22Rv1 (cell line): Measurements from ENCODE around the gene ZNF263.

Source experiments
- ZFX ChIP-seq: fragments of 450-650 bp; IDR thresholded peaks from 2 replicates; pipeline ENCODE4 v1.6.1; 2017; ENCODE audit warnings: antibody characterized with exemption, borderline replicate concordance
- TF ChIP-seq, protein P1 (sequence below): fragments of 450-650 bp; IDR thresholded peaks from 2 replicates; pipeline ENCODE4 v1.5.1; 2017; ENCODE audit warnings: mild to moderate bottlenecking

DNA sequence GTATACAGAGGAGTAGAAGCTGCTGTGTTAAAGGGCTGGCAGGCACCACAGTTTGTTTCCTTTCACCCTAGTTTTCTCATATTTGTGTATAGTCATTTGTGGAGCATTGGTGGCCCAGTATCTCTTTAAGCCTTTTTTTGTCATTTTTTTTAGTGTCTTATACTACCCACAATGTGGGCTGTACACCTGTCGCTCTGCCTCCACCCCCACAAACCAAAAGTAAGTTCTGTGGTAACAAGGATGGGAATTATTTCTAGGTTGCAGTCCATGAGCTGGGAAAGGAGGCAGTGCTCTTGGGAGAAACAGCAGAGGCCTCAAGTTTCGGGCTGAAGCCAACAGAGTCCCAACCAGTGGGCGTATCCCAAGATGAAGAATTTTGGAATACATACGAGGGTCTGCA is 28.2 kb downstream of the ZNF263 start:
- TF ChIP-seq, protein P1, sequence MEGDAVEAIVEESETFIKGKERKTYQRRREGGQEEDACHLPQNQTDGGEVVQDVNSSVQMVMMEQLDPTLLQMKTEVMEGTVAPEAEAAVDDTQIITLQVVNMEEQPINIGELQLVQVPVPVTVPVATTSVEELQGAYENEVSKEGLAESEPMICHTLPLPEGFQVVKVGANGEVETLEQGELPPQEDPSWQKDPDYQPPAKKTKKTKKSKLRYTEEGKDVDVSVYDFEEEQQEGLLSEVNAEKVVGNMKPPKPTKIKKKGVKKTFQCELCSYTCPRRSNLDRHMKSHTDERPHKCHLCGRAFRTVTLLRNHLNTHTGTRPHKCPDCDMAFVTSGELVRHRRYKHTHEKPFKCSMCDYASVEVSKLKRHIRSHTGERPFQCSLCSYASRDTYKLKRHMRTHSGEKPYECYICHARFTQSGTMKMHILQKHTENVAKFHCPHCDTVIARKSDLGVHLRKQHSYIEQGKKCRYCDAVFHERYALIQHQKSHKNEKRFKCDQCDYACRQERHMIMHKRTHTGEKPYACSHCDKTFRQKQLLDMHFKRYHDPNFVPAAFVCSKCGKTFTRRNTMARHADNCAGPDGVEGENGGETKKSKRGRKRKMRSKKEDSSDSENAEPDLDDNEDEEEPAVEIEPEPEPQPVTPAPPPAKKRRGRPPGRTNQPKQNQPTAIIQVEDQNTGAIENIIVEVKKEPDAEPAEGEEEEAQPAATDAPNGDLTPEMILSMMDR, result no peak
- TF ChIP-seq ZFX, result no peak
